H9 (cell line): Measurements from ENCODE around the gene ATXN10. TPM values are rescaled to one million over a fixed set of nuclear protein-coding genes. Genes with fewer than 3 reads are reported as not detected.

Experiments
- DNase-seq: peaks from one replicate; pipeline ENCODE4 v3.0.0-alpha.2; 2017
- H2AFZ ChIP-seq: one replicate; pipeline ENCODE4 v1.6.1; 2013; ENCODE audit warnings: mild to moderate bottlenecking, low read length, control low read depth, moderate library complexity
- H2AK5ac ChIP-seq: 2 replicates; pipeline ENCODE4 v1.6.1; 2013; ENCODE audit warnings: low read length, control low read depth, mixed read lengths; ENCODE audit not compliant: insufficient read length
- H2BK120ac ChIP-seq: one replicate; pipeline ENCODE4 v1.6.1; 2013; ENCODE audit warnings: low read depth, mild to moderate bottlenecking, low read length, control low read depth, inconsistent platforms; ENCODE audit not compliant: poor library complexity, severe bottlenecking
- H2BK12ac ChIP-seq: 2 replicates; pipeline ENCODE4 v1.6.1; 2013; ENCODE audit warnings: low read length, control low read depth, mixed read lengths, low read depth; ENCODE audit not compliant: insufficient read length
- H2BK15ac ChIP-seq: 2 replicates; pipeline ENCODE4 v1.6.1; 2013; ENCODE audit warnings: low read depth, low read length, control low read depth
- H2BK20ac ChIP-seq: one replicate; pipeline ENCODE4 v1.6.1; 2013; ENCODE audit warnings: low read depth, mild to moderate bottlenecking, low read length, control low read depth, inconsistent platforms; ENCODE audit not compliant: poor library complexity, severe bottlenecking
- H2BK5ac ChIP-seq: 2 replicates; pipeline ENCODE4 v1.6.1; 2013; ENCODE audit warnings: low read length, control low read depth, mixed read lengths; ENCODE audit not compliant: insufficient read length
- H3K14ac ChIP-seq: 2 replicates; pipeline ENCODE4 v1.6.1; 2013; ENCODE audit warnings: low read length, control low read depth; ENCODE audit not compliant: insufficient read depth
- H3K18ac ChIP-seq: 2 replicates; pipeline ENCODE4 v1.6.1; 2013; ENCODE audit warnings: low read depth, mild to moderate bottlenecking, mixed read lengths, low read length, control low read depth; ENCODE audit not compliant: insufficient read length
- H3K23ac ChIP-seq: 2 replicates; pipeline ENCODE4 v1.6.1; 2013; ENCODE audit warnings: low read length, control low read depth, mixed read lengths, low read depth; ENCODE audit not compliant: insufficient read length
- H3K23me2 ChIP-seq: 2 replicates; pipeline ENCODE4 v1.6.1; 2013; ENCODE audit warnings: low read depth, mild to moderate bottlenecking, mixed read lengths, low read length, control low read depth; ENCODE audit not compliant: insufficient read length, poor library complexity, severe bottlenecking
- H3K27ac ChIP-seq: 2 replicates; pipeline ENCODE4 v1.5.1; 2013; ENCODE audit warnings: low read length, control low read depth, mixed read lengths, low read depth; ENCODE audit not compliant: insufficient read length
- H3K27me3 ChIP-seq: 2 replicates; pipeline ENCODE4 v1.6.1; 2013; ENCODE audit warnings: low read length, control low read depth, inconsistent platforms; ENCODE audit not compliant: insufficient read depth
- H3K4ac ChIP-seq: 2 replicates; pipeline ENCODE4 v1.6.1; 2013; ENCODE audit warnings: low read depth, mild to moderate bottlenecking, control low read depth, inconsistent platforms, low read length, moderate library complexity
- H3K4me1 ChIP-seq: 2 replicates; pipeline ENCODE4 v1.6.1; 2013; ENCODE audit warnings: low read length, control low read depth, inconsistent platforms; ENCODE audit not compliant: insufficient read depth
- H3K4me2 ChIP-seq: 2 replicates; pipeline ENCODE4 v1.6.1; 2013; ENCODE audit warnings: low read length, control low read depth, mixed read lengths; ENCODE audit not compliant: insufficient read length, insufficient read depth
- H3K56ac ChIP-seq: 2 replicates; pipeline ENCODE4 v1.6.1; 2013; ENCODE audit warnings: low read depth, mild to moderate bottlenecking, mixed read lengths, low read length, control low read depth; ENCODE audit not compliant: insufficient read length
- H3K79me1 ChIP-seq: 2 replicates; pipeline ENCODE4 v1.6.1; 2013; ENCODE audit warnings: low read depth, mild to moderate bottlenecking, moderate library complexity, low read length, control low read depth, inconsistent platforms; ENCODE audit not compliant: insufficient read depth, poor library complexity, severe bottlenecking
- H3K79me2 ChIP-seq: 2 replicates; pipeline ENCODE4 v1.6.1; 2013; ENCODE audit warnings: low read length, control low read depth, inconsistent platforms; ENCODE audit not compliant: insufficient read depth
- H3K9ac ChIP-seq: 2 replicates; pipeline ENCODE4 v1.6.1; 2013; ENCODE audit warnings: low read length, control low read depth, mixed read lengths; ENCODE audit not compliant: insufficient read length; ENCODE audit errors: extremely low read depth
- H3K9me3 ChIP-seq: one replicate; pipeline ENCODE4 v1.6.1; 2013; ENCODE audit warnings: low read depth, low read length, inconsistent platforms; ENCODE audit not compliant: control insufficient read depth
- H3T11ph ChIP-seq: one replicate; pipeline ENCODE4 v1.6.1; 2013; ENCODE audit warnings: mild to moderate bottlenecking, low read length, control low read depth, inconsistent platforms
- H4K20me1 ChIP-seq: one replicate; pipeline ENCODE4 v1.6.1; 2013; ENCODE audit not compliant: control insufficient read depth, insufficient read length, insufficient read depth
- H4K5ac ChIP-seq: 2 replicates; pipeline ENCODE4 v1.6.1; 2013; ENCODE audit warnings: low read depth, mild to moderate bottlenecking, mixed read lengths, low read length, control low read depth; ENCODE audit not compliant: insufficient read length
- H4K8ac ChIP-seq: replicated peaks from 2 replicates; pipeline ENCODE4 v1.6.1; 2013; ENCODE audit warnings: low read length, control low read depth, mixed read lengths, low read depth; ENCODE audit not compliant: insufficient read length
- H4K91ac ChIP-seq: 2 replicates; pipeline ENCODE4 v1.6.1; 2013; ENCODE audit warnings: low read depth, mild to moderate bottlenecking, moderate library complexity, mixed read lengths, low read length, control low read depth; ENCODE audit not compliant: insufficient read length
- H3K27ac Mint-ChIP-seq, 3 experiments: 2 replicates in 2 of 3; 3 replicates in 1 of 3; pipeline ENCODE4 v1.8.0; 2020 to 2021; ENCODE audit warnings: mixed read lengths in 3 of 3, mild to moderate bottlenecking in 1 of 3, moderate library complexity in 1 of 3
- H3K27me3 Mint-ChIP-seq: 2 replicates; pipeline ENCODE4 v1.8.0; 2021; ENCODE audit warnings: low read depth, mild to moderate bottlenecking, moderate library complexity, mixed read lengths
- H3K36me3 Mint-ChIP-seq, 3 experiments: 2 replicates in 2 of 3; 3 replicates in 1 of 3; pipeline ENCODE4 v1.8.0; 2020 to 2021; ENCODE audit warnings: low read depth in 3 of 3, mixed read lengths in 3 of 3; ENCODE audit not compliant: insufficient read depth in 1 of 3
- H3K4me1 Mint-ChIP-seq, 2 experiments: 2 replicates each; pipeline ENCODE4 v1.8.0; 2020; ENCODE audit warnings: mixed read lengths in 2 of 2
- H3K4me3 Mint-ChIP-seq, 2 experiments: 2 replicates in 1 of 2; 3 replicates in 1 of 2; pipeline ENCODE4 v1.8.0; 2020 to 2021; ENCODE audit warnings: mild to moderate bottlenecking in 2 of 2, mixed read lengths in 2 of 2, moderate library complexity in 1 of 2
- H3K9me3 Mint-ChIP-seq, 2 experiments: 2 replicates in 1 of 2; 3 replicates in 1 of 2; pipeline ENCODE4 v1.8.0; 2020; ENCODE audit warnings: mild to moderate bottlenecking in 2 of 2, mixed read lengths in 2 of 2, moderate library complexity in 1 of 2
- WGBS: extraction: QIAGEN DNeasy Blood & Tissue Kit; methylation state at CpG from one replicate; pipeline ENCODE4 v1.1.7; 2013; ENCODE audit warnings: missing lambda C conversion rate, low lambda C conversion rate, mixed read lengths; ENCODE audit not compliant: insufficient read length; ENCODE audit errors: extremely low coverage; 5-methylcytosine and 5-hydroxymethylcytosine counted together
- total RNA-seq: library from RNA; stranded (reverse); gene quantifications from 2 replicates; pipeline ENCODE4 v1.2.1, GENCODE V29; 2021
- TF ChIP-seq, protein P1 (sequence below): fragments of 200-600 bp; sonication (generic); conservative IDR thresholded peaks from 3 replicates; pipeline ENCODE4 v1.8.0; 2021; ENCODE audit warnings: antibody characterized with exemption, mild to moderate bottlenecking

Gene ATXN10
- total RNA-seq, 1 experiment from 2014 or later, result 210 TPM

GRCh38 chr22:45885941-45886395, 214.3 kb downstream of the ATXN10 start:
- TF ChIP-seq, protein P1, sequence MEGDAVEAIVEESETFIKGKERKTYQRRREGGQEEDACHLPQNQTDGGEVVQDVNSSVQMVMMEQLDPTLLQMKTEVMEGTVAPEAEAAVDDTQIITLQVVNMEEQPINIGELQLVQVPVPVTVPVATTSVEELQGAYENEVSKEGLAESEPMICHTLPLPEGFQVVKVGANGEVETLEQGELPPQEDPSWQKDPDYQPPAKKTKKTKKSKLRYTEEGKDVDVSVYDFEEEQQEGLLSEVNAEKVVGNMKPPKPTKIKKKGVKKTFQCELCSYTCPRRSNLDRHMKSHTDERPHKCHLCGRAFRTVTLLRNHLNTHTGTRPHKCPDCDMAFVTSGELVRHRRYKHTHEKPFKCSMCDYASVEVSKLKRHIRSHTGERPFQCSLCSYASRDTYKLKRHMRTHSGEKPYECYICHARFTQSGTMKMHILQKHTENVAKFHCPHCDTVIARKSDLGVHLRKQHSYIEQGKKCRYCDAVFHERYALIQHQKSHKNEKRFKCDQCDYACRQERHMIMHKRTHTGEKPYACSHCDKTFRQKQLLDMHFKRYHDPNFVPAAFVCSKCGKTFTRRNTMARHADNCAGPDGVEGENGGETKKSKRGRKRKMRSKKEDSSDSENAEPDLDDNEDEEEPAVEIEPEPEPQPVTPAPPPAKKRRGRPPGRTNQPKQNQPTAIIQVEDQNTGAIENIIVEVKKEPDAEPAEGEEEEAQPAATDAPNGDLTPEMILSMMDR, result no peak
- Histone ChIP-seq H2AK5ac (no peak overlapping the region), H2BK15ac (no peak overlapping the region), H3K9me3 (no peaks in the 10 kb centered on the region), H2BK120ac (no peak overlapping the region), H3K4ac (no peak overlapping the region), H2AFZ (no peak overlapping the region), H3K4me2 (no peak overlapping the region), H4K5ac (no peak overlapping the region), H3K56ac (no peak overlapping the region), H3K27ac (no peak overlapping the region), H2BK20ac (no peak overlapping the region), H2BK12ac (no peak overlapping the region), H3K4me1 (no peaks in the 10 kb centered on the region), H4K8ac (no peak overlapping the region), H3K79me1 (no peaks in the 10 kb centered on the region), H3K23me2 (no peaks in the 10 kb centered on the region), H2BK5ac (no peak overlapping the region), H3K79me2 (no peaks in the 10 kb centered on the region), H3K23ac (no peak overlapping the region), H3K27me3 (peaks cover 3% of the 10 kb centered on the region; the same call in 1 of the 2 replicates), H3K9ac (no peak overlapping the region), H3K14ac (no peak overlapping the region), H3K18ac (no peak overlapping the region), H4K91ac (no peak overlapping the region), H3T11ph (no peak overlapping the region), H4K20me1 (no peaks in the 10 kb centered on the region)
- DNase-seq, result peak; percentile 26
- Mint-ChIP-seq H3K27me3 (no peaks in the 10 kb centered on the region; the same call in 1 of the 2 replicates), H3K4me1 (peaks cover 0 to 5% of the 10 kb centered on the region in 2 experiments; a peak in 1 of 4 replicates), H3K9me3 (no peaks in the 10 kb centered on the region), H3K4me3 (no peak overlapping the region), H3K27ac (no peak overlapping the region), H3K36me3 (no peaks in the 10 kb centered on the region)
- no CpG with 5 or more reads among the region's 21 CpGs for WGBS
